Kidney (tissue), 22 donors: ENCODE measurements around the gene IL10RA. TPM values are rescaled to one million over a fixed set of nuclear protein-coding genes. Genes with fewer than 3 reads are reported as not detected.

Experiments
- DNase-seq, 5 donors: peaks; one replicate each; pipeline ENCODE4 v3.0.0-alpha.2; 2013 to 2020
- FAIRE-seq: peaks from 2 replicates; lab custom pipeline; 2012; peaks lifted over from hg19 to GRCh38; lab: Jason Lieb, UNC
- H3K27ac ChIP-seq, 2 donors: one replicate each; pipeline ENCODE4 v1.7.0; 2013; ENCODE audit warnings: low read depth in 2 of 2, low read length in 2 of 2, inconsistent platforms in 1 of 2
- H3K27me3 ChIP-seq: one replicate; pipeline ENCODE4 v1.7.1; 2013; ENCODE audit warnings: low read length, inconsistent platforms; ENCODE audit not compliant: control insufficient read depth, insufficient read depth
- H3K36me3 ChIP-seq, 3 donors: one replicate each; pipeline versions ENCODE4 v1.7.0 to v1.7.1; 2013; ENCODE audit warnings: low read length in 3 of 3, control low read depth in 1 of 3, inconsistent platforms in 1 of 3; ENCODE audit not compliant: insufficient read depth in 3 of 3, control insufficient read depth in 2 of 3
- H3K4me1 ChIP-seq, 3 donors: one replicate each; pipeline versions ENCODE4 v1.7.0 to v1.7.1; 2013; ENCODE audit warnings: low read length in 3 of 3, inconsistent platforms in 1 of 3, low read depth in 1 of 3; ENCODE audit not compliant: control insufficient read depth in 2 of 3, insufficient read depth in 2 of 3
- H3K4me3 ChIP-seq, 3 donors: one replicate each; pipeline versions ENCODE4 v1.7.0 to v1.8.1; 2013; ENCODE audit warnings: low read length in 3 of 3, control low read depth in 1 of 3, inconsistent platforms in 1 of 3
- H3K9ac ChIP-seq, 3 donors: one replicate each; pipeline versions ENCODE4 v1.7.0 to v1.7.1; 2013; ENCODE audit warnings: low read length in 3 of 3, control low read depth in 1 of 3, inconsistent platforms in 1 of 3
- H3K9me3 ChIP-seq, 3 donors: one replicate each; pipeline versions ENCODE4 v1.7.0 to v1.7.1; 2013; ENCODE audit warnings: low read length in 3 of 3, control low read depth in 1 of 3, inconsistent platforms in 1 of 3; ENCODE audit not compliant: control insufficient read depth in 2 of 3, insufficient read depth in 1 of 3
- intact Hi-C: fragments of 100-400 bp; cut with DNase I; formaldehyde crosslinking; loops from one replicate; pipeline ENCODE4 v1.11.1; 2022
- long read RNA-seq, 10 donors: library from polyadenylated mRNA in 1 of 10; unstranded in 1 of 10; transcript quantifications; one replicate each; pipeline ENCODE4 v2.0.0 and lab custom pipeline, GENCODE V29; 2021 to 2026
- polyA plus RNA-seq: library from polyadenylated mRNA; stranded (reverse); fragments of 350-450 nt; fragmentation: Illumina TruSeq; extraction: RNeasy Lipid Tissue Mini Kit (QIAGEN cat#74804); gene quantifications from one replicate; pipeline ENCODE4 v1.2.3, GENCODE V29; 2014; ENCODE audit warnings: low read depth, low replicate concordance; ENCODE audit not compliant: insufficient read depth
- total RNA-seq: library from RNA; stranded (reverse); fragmentation: NEBNext Ultra II Directional; extraction: Animal tissue kit (Norgen Biotek cat#: 25700); gene quantifications from one replicate; pipeline ENCODE4 v1.2.1, GENCODE V29; 2021
- TF ChIP-seq, protein P1 (sequence below): IDR thresholded peaks from 3 replicates; pipeline ENCODE4 v1.5.1; 2012; ENCODE audit warnings: mild to moderate bottlenecking, moderate library complexity, borderline replicate concordance; ENCODE audit not compliant: insufficient read depth; ENCODE audit errors: extremely low read depth
- donor health status: control.
- donor health status: control.
- donor health status: control.
- donor health status: control.
- donor health status: control.
- donor health status: DM: yes; HTN: yes; CAD: no.
- donor health status: Normal renal cell carcinoma (clear cell type).

IL10RA gene
- total RNA-seq: 37.2 TPM
- polyA plus RNA-seq: 1.8 TPM
- long read RNA-seq, donor 1, partial matches to known transcripts: 0 of 1 reads
- long read RNA-seq, donor 1, other reads (novel, unspliced or antisense): 0 of 1 reads
- long read RNA-seq, donor 2, partial matches to known transcripts: 0 of 1 reads
- long read RNA-seq, donor 2, other reads (novel, unspliced or antisense): 0 of 1 reads
- long read RNA-seq, donor 3, partial matches to known transcripts: 0 of 1 reads
- long read RNA-seq, donor 3, other reads (novel, unspliced or antisense): 0 of 1 reads
- long read RNA-seq, donor 4: 0 reads
- long read RNA-seq, donor 5: 0 reads
- long read RNA-seq, donor 6, partial matches to known transcripts: 0 of 1 reads
- long read RNA-seq, donor 6, other reads (novel, unspliced or antisense): 0 of 1 reads
- long read RNA-seq, donor 7, full-length matches to known transcripts: 10 of 14 reads
- long read RNA-seq, donor 7, partial matches to known transcripts: 1 of 14 reads
- long read RNA-seq, donor 7, other reads (novel, unspliced or antisense): 3 of 14 reads
- long read RNA-seq, donor 8: 0 reads
- long read RNA-seq, donor 9, partial matches to known transcripts: 0 of 1 reads
- long read RNA-seq, donor 9, other reads (novel, unspliced or antisense): 0 of 1 reads
- long read RNA-seq, donor 10: 0 reads

DNA sequence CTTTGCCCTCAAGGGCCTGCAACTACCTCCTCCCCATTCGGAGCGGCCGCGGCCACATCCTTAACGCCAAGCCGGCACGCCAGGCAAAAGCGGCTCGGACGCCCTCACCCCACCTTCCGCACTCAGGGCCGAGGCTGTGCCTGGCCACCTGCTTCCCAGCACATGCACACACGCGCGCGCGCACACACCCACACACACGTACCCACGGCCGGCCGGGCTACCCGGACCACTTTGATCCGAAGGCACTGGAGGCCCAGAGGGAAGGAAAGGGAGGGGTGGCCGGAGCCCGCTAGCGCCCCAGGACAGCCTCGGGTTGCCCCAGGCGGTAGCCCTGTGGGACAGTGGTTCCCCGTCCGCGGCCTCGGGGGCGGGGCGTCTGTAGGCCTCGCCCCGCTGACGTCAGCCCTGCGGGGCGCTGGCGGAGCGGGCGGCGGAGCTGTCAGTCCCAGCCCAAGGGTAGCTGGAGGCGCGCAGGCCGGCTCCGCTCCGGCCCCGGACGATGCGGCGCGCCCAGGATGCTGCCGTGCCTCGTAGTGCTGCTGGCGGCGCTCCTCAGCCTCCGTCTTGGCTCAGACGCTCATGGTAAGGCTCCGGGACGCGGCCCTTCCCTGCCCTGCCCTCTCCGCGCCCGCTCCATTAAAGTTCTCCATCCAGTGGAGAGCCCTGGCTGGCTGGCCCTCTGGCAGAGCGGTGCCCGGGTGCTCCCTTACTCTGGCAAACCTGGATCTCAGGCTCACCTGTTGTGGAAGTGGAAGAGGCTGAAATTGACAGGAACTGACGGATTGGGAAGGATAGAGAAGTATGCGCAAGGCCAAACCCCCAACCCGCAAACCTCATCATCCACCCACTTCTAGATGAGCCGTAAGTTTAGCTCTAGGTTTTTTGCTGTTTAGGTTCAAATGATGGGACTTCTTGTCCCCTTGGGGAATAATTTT is at the start of gene IL10RA:
Gene IL10RA, plus strand, starts transcription at position 442 of the 935 bp plus-strand sequence. Its CDS starts 74 bp downstream, at position 516.
- intact Hi-C loops: no loop called here
- no peak for FAIRE-seq
- Histone ChIP-seq H3K4me3 (peak within 1 kb of the TSS; percentile 21 to 65 (median 59)), H3K4me1 (peaks cover 0 to 8% (median 0%) of the 10 kb centered on the region in 3 donors), H3K36me3 (no peaks in the 10 kb centered on the region), H3K9me3 (no peaks in the 10 kb centered on the region), H3K27ac (peak within 1 kb of the TSS; percentile 57 to 72), H3K27me3 (peaks cover 10% of the 10 kb centered on the region), H3K9ac (peak within 1 kb of the TSS in 2 of 3 donors; percentile 48 to 65)
- DNase-seq: peak; percentile 82 to 95 (median 89)
- TF ChIP-seq, protein P1, sequence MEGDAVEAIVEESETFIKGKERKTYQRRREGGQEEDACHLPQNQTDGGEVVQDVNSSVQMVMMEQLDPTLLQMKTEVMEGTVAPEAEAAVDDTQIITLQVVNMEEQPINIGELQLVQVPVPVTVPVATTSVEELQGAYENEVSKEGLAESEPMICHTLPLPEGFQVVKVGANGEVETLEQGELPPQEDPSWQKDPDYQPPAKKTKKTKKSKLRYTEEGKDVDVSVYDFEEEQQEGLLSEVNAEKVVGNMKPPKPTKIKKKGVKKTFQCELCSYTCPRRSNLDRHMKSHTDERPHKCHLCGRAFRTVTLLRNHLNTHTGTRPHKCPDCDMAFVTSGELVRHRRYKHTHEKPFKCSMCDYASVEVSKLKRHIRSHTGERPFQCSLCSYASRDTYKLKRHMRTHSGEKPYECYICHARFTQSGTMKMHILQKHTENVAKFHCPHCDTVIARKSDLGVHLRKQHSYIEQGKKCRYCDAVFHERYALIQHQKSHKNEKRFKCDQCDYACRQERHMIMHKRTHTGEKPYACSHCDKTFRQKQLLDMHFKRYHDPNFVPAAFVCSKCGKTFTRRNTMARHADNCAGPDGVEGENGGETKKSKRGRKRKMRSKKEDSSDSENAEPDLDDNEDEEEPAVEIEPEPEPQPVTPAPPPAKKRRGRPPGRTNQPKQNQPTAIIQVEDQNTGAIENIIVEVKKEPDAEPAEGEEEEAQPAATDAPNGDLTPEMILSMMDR: no peak

DNA sequence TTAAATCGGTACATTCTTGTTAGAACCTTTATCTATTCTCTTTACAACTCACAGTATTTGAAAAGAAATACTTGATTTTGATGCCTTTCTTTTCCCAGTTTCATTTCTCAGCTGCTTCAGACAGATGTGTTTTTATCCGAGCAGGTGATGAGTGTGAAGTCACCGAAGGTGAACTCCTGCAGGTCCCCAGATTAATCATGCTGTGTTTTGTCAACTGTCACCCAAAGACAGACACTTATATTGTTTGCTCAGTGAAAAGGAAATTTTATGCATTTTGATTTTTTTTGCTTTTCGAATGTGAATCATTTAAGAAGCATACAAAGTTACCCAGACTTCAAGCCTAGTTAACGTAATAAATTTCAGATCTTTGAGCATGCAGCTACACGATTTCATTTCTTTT is 49.2 kb upstream of the IL10RA start:
- TF ChIP-seq, protein P1: no peak
- Histone ChIP-seq H3K4me3 (no peak overlapping the region), H3K9ac (no peak overlapping the region), H3K27ac (no peak overlapping the region), H3K9me3 (no peaks in the 10 kb centered on the region), H3K27me3 (no peaks in the 10 kb centered on the region), H3K4me1 (no peaks in the 10 kb centered on the region), H3K36me3 (no peaks in the 10 kb centered on the region)
- FAIRE-seq (no peak), DNase-seq (no peak)
- intact Hi-C loops: no loop called here

DNA sequence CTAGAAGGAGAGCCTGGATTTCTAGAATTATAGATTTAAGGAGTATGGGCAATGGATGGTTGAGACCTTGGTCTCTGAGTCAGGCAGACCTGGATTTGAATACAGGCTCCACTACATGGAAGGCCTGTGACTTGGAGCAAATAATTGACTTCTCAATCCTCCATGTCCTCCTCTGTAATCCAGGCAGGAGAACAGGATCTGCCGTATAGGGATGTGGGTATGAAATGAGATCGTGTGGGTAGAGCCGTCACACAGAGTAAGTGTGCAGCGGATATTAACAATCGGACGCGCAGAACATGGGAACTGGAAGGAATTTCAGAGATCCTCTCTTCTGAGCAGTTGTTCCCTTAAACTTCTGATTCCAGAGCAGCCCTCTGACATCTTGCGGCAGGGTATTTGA is 45.5 kb upstream of the IL10RA start:
- intact Hi-C loops: no loop called here
- Histone ChIP-seq H3K27ac (no peak overlapping the region), H3K36me3 (no peaks in the 10 kb centered on the region), H3K9me3 (no peaks in the 10 kb centered on the region), H3K4me3 (no peak overlapping the region), H3K27me3 (no peaks in the 10 kb centered on the region), H3K9ac (no peak overlapping the region), H3K4me1 (no peaks in the 10 kb centered on the region)
- DNase-seq (no peak), FAIRE-seq (no peak)
- TF ChIP-seq, protein P1: no peak
